Raji (cell line): Measurements from ENCODE around the gene CIP2A.

ENCODE experiments used
- POLR2A ChIP-seq: IDR thresholded peaks from 2 replicates; pipeline ENCODE4 v1.6.1; 2011; ENCODE audit warnings: low read depth, low read length, control low read depth; ENCODE audit not compliant: insufficient read depth

Gene CIP2A

DNA sequence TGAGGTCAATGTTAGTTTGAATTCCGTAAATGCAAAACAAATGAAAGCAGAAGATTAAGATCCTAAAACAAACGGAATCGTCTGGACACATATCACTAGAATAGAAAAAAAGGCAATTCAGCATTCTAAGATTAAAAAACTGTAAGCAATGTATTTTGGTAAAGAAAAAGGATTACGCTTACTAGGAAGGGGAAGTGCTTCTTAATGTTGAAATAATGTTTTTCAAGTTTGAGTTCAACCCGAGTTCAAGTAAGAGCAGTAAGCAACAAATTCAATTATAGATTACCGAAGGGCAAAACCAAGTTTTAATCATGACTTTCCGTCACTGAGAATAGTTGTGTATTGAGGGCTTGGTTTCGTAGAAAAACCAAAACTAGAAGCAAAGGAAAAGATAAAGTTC lies 637 bp downstream of the CIP2A start:
- no peak for TF ChIP-seq POLR2A

DNA sequence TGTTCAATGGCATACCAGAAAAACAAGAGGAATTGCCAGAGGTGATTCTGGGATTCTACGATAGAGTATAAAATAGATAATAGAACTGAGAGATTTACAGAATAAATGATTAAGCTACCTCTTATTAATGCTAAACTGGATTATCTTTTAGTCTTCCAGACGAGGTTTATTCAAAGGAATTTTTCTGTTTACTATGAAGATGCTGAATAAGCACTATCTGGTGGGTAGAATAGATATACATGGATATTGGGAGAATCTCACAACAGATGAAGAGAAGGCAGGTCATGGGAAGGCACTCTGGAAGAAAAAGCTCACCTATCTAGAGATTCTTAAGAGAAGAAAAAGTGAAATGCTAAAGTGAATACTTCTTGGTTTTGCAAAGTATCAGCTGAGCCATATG lies 11.2 kb downstream of the CIP2A start:
- TF ChIP-seq POLR2A, result no peak

DNA sequence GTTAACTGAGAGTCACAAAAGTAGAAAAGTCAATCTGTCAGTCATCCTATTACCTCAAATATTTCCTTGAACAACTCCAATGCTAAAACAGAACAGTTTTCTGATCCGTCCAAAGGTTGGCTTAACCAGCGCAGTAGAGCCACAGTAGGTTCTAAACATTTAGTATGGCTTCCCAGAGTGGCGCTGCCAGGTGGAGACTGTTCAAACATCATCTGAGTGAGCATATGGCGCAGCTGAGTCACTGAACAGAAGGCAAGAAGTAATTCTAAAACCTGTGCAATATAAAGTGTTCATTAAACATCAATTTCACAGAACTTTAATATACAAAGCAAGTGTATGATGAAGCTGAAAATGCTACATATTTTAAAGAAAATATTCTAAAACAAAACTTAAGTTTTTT lies 19.9 kb downstream of the CIP2A start:
- TF ChIP-seq POLR2A, result no peak

DNA sequence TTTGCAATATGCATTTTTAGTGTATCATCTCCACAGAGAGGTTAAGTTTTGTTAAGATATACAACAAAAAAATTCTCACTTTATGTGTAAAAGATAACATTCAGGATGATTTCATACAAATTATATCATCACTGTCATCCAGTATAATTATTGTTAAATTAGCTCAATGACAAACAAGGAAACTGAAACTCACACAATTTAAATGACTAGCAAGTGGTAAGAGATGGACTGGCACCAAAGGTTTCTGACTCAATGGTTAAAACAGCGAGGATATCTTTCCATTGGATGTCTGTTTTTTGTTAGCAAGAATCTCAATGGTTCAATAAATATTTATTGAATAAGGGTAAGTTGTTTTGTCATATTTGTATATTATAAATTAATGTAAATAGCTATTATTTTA lies 22.6 kb downstream of the CIP2A start:
- no peak for TF ChIP-seq POLR2A

DNA sequence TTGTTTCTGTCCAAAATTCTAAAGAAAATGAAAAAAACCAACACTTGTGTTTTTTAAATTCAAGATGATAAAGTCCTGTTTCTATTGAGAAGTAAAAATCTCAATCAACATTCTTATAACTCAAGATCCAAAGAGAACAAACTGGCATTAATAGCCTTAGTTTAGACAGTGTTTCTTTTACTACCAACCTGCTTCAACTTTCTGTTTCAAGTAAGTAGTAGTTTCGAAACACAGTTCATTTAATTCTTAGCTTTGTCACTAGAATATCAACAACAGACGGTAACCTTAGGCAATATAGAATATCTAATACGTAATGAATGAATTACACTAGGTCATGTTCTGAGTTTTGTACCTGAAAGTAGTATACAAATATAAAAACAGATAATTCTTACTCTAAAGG lies 23.7 kb downstream of the CIP2A start:
- TF ChIP-seq POLR2A, result no peak

DNA sequence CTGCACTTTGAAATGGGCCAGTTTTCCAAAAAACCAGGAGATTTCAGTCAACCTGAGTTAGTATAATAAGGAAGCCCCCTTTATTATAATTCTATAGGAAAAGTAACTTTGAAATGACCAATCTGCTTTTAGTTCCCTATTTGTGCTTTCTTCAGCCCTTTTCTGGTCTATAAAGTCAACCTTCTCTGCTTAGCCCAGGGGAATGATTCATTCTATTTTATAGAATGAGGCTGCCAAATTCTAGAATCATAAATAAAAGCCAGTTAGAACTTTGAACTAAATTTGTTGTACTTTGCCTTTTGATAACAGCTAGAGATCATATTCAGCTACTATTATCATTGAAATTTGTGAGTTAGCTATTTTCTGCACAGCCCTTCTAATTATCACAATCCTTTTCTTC lies 24.7 kb downstream of the CIP2A start:
- no peak for TF ChIP-seq POLR2A

DNA sequence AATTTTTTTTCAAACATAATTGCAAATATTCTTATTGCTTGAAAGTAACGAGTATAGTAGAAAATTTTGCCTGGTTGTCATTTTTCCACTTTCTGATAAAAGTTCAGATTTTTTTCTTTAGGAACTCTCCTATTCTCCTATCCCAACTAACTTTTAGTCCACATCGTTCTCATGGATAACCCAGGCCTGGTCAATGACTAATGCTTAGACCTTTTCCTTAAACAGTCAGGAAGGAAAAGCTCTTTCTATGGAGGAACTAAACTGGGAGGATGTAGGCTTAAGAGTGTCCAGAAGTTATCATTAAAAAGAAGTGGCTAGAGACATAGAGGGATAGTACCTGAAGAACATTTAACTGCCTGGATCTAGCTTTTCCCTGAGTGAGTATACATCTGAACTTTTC lies 26.7 kb downstream of the CIP2A start:
- no peak for TF ChIP-seq POLR2A

DNA sequence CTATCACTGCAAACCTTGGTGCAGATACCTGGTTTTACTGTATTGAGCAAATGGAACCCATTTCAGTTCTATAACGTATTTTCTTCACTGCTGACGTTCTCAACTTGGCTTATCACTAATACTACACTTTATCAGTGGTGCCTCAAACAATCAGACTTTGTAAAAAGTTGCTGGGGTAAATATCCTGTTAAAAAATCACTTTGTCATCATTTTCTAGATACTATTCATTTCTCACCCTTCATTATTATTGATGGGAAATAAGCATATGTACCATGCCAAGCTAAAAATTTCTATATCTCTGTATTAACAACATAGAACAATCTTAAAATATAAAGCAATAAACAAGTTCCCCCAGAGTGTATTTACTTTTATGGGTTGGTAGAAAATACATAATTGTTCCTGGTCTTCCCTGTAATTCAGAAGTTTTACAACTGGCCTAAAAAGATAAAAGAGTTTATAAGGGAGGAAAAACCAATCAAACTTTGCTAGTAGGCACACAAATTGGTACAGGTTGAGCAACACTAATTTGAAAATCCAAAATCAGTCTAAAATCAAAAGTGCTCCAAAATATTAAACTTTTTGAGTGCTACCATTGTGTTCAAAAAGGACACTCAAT lies 33.2 kb downstream of the CIP2A start:
- TF ChIP-seq POLR2A, result no peak

DNA sequence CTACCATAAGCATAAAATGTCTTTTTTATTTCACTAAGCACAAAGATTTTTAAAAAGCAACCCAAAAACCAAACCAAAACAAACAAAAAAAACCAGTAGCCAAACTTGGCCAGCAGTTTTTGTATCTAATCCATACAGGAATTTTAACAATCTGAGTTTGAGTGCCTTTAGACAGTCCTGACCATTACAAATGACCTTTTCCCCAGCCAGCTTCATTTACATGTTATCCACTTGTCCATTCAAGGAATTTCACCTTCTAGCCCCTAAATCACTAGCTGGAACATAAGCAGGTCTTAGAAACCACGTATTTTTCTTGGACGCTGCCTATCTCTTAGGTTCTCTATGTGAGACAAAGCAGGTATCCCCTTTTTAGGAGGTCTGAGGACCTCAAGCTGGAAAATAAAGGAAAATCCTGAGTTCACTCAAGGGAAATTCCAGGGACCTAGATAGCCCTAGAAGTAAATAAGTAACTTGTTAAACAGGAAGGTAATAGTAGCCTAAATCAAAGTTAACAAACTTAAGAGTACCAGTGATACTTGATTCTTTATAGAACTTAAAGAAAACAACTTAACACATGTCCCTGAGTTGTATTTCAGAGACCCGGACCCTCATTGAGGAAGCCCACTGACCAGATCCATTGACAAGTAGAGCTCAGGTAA lies 34.2 kb downstream of the CIP2A start:
- TF ChIP-seq POLR2A, result no peak

DNA sequence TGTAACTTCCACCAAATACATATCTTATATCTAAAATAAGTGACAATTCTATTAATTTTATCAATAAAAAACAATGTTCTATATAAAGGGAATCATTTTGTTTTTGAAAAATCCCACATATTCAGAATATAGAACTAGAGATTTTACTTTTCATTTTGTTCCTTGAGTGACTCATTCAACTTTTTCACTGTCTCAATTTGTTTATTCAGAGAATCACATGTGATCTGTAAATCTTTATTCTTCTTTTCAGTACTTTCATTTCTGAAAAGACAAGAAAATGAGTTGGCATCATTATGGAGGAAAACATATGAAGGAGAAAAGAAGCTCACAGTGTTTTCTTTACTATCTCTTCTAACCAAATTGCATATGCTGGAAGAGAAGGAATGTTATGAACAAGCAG lies 35.0 kb downstream of the CIP2A start:
- TF ChIP-seq POLR2A, result no peak

DNA sequence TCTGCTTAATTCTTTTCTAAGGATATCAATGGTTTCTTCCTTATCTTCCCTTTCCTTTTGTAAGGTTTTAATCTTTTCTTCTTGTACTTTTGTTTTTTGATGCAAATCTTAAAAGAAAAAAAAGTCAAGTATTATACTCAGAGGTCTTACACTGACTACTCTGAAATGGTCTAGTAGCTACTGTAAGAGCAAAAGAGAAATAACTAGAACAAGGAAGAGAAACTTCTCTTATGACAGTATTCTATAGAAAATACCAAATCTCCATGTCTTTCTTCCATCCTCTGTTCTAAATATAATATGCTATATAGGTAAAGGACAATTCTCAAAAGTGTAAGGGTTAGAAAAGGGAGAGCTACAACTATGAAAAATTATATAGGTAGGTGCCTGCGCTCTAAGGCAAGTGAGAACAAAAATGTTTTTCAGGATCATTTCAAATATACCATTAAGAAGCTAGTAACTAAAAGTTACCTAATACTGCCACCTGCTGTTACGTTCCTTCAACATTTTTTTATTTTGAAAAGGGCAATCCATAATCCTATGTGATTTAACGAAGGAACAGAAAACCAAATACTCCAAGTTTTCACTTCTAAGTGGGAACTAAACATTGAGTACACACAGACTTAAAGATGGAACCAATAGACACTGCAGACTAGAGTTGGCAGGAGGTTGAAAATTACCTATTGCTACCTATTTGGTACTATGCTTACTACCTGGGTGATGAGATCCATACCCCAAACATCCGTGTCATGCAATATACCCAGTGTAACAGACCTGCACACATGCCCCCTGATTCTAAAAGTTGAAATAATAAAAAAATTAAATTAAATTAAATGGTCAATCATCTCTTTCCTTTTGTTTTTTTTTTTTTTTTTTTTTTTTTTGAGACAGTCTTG lies 36.7 kb downstream of the CIP2A start:
- TF ChIP-seq POLR2A, result no peak

DNA sequence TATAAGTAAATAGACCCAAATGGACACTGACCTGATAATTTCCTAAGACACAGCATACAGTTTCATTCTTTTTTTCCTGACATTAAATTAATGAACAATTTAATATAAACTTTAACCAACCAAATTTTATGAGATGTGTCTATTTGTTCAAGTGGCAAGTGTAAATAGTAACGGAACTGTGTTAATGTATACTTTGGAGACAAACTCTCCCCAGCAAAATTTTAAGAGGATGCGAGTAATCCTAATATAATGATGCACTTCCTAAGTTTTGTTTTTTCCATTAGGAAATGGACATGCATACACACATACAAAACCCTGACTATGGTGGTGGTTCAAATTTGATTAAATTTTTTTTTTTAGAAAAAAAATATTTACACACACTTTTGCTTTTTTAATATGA lies 40.4 kb downstream of the CIP2A start:
- no peak for TF ChIP-seq POLR2A

DNA sequence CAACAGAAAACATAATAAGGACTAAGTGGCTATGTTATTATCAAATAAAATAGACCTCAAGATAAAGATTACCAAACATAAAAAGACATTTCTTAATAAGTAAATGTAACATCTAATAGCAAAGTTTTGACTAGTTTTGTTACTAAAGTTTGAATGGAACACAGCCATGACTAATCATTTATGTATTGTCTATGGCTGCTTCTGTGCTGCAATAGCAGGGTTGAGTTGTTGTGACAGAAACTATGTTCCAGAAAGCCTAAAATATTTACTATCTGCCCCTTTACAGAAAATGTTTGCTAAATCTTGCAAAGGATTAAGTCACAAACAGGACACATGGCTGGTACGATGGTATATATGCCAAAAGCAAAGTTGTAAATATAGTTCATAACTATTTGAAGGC lies 40.9 kb downstream of the CIP2A start:
- TF ChIP-seq POLR2A, result no peak

DNA sequence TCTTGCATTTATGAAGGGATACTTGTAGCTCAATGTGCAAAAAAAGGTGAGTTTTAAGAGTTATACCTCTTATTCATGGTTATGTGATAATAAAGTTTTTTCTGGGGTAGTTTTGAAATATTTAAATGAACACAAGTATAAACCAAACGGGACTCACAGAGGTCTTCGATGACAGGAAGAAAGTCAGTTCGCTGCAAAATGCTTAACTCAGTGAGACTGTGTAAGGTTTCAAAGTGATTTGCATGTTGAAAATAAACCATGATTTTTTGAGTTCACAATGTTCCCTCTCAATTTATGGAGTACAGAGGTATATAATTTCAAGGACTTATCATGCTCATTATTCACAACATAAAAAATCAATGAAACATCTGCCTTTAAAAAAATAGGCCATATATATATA lies 42.5 kb downstream of the CIP2A start:
- no peak for TF ChIP-seq POLR2A

DNA sequence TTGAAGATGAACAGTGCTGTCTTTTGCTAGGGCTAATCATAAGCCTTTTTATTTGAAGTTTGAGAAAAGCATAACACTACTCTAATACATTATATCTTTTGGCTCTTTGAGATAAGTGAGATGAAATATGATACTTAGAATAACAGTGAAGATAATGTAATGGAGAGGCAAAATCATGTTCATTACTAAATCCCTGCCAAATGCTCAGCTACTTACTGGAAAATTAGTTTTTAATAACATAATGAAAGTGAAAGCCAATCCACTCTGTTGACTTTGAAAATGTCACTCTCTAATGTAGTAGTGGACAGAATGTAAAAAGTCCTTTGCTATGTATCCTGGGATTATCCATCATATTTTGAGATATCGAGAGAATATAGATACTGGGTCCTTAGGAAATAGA lies 43.0 kb downstream of the CIP2A start:
- no peak for TF ChIP-seq POLR2A

DNA sequence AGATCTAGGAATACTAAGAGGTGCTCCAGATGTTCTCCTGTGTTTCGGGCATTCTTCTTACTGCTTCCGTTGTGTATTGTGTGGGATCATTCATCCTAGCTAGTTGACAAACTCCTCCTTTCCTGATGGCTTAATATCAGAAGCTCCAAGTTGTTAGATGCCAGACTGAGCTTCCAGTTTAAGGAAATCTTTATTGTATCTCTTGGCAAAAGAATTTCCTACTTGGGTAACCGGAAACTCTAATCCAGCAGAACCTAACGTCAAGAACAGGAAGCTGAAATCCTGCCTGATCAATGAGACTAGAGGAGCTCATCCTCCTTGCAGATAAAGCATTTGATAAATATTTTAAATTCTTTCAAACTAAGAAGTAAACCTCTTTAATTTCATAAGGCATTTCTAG lies 51.2 kb downstream of the CIP2A start:
- no peak for TF ChIP-seq POLR2A

DNA sequence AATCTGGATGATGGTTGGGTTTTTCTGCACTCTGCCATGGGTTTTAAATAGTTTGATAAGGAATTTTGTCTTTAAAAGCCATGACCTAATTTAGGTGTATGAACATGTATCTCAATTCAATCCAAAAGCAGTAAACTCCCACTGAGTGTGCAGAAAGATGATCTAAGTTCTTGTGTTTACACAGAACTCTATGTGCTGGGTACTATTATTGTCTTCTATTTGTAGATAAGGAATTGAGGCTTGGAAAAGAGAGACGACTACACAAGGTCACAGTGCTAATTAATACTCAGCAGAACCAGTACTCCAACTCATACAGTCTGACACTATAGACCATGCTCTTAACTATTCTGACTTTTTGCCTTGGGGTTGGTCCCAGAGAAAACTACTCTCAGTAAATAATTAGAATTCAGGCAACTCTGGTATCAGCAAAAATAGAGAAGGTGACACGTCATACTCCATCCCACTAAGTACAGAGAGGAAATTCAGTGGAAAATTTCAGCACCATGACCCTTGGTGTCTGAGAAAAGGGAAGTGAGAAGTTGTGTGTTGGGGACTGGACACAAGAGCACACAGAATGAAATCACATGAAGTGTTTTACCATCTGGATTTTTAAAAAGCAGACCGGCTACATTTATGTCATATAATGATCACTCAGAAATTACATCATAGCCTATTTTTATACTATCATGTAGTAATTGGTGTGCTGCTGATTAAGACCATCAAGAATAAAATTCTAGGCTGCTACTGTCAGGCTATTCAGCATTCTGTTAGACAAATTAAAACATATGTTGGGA lies 60.6 kb downstream of the CIP2A start:
- TF ChIP-seq POLR2A, result no peak
